Measurements from ENCODE around the gene NDUFAF2. TPM values are rescaled to one million over a fixed set of nuclear protein-coding genes. Genes with fewer than 3 reads are reported as not detected.

The NDUFAF2 gene
- total RNA-seq, 1 experiment from 2014 or later, result 120 TPM

DNA sequence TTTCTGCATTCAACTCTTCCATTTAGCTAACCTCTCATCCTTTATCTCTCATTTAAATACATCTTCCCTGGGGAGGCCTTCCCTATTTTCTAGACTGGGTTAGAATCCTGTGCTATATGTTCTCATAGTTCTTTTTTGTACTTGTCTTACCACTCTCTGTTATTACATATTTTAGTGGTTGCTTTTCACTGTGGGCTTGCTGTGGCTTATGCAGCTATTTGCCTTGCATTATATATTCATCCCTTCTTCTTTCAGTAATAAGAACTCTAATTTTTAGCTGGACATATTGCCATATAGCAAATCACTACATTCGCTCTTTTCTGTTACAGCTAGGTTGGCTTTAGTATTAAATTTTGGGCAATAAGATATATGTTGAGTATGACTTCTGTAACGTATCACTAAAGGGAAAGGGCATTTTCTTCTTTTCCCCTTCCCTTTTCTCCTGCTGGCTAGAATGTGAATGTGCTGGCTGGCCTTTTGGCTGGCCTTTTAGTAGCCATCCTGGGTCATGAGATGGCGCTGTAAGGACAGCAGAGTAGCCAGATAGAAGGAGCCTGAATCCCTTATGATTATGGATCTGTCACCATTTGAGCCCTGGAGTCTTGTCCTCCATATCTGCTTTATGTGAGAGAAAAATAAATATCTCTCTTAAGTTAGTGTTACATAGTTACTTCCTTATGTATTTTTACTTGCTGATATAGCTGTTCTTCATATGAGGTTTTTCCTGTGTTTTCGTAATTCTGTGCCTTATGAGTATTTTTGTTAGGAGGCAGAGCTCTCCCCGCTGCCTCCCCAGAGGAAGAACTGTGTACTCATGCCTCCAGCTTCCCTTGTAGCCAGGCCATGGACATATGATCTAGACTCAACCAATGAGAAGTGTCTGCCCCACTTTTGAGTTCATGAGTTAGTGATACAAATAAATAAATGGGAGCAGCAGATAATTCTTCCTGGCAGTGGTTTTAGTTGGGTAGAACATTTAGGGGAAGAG lies 65.8 kb downstream of the NDUFAF2 start:
- intact Hi-C loops (cut with micrococcal nuclease), result no loop called here
- TF ChIP-seq, protein P1, sequence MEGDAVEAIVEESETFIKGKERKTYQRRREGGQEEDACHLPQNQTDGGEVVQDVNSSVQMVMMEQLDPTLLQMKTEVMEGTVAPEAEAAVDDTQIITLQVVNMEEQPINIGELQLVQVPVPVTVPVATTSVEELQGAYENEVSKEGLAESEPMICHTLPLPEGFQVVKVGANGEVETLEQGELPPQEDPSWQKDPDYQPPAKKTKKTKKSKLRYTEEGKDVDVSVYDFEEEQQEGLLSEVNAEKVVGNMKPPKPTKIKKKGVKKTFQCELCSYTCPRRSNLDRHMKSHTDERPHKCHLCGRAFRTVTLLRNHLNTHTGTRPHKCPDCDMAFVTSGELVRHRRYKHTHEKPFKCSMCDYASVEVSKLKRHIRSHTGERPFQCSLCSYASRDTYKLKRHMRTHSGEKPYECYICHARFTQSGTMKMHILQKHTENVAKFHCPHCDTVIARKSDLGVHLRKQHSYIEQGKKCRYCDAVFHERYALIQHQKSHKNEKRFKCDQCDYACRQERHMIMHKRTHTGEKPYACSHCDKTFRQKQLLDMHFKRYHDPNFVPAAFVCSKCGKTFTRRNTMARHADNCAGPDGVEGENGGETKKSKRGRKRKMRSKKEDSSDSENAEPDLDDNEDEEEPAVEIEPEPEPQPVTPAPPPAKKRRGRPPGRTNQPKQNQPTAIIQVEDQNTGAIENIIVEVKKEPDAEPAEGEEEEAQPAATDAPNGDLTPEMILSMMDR (IDR thresholded peaks at IDR 0.05; ENCODE audit: unreplicated experiment), result no peak
- Mint-ChIP-seq H3K27ac (ENCODE audit: low read depth, unreplicated experiment) (no peak overlapping the region), H3K4me1 (ENCODE audit: insufficient read depth, unreplicated experiment) (no peaks in the 10 kb centered on the region), H3K9me3 (ENCODE audit: unreplicated experiment) (no peaks in the 10 kb centered on the region), H3K27me3 (ENCODE audit: insufficient read depth, unreplicated experiment) (no peaks in the 10 kb centered on the region), H3K4me3 (ENCODE audit: unreplicated experiment) (no peak overlapping the region), H3K36me3 (ENCODE audit: insufficient read depth, unreplicated experiment) (no peaks in the 10 kb centered on the region)
- ChIA-PET POLR2A (interaction anchor here (1.9 kb wide), 1 partner anchor 9 kb away, joined by 5 read pairs; no protein-coding TSS in a partner anchor), CTCF (interaction anchor here (0.5 to 2.0 kb wide), 8 partner anchors 12 to 1241 kb away, joined by 3 to 5 read pairs (median 3); no protein-coding TSS in a partner anchor)
- no TSS peak for BruUV-seq (replicated peaks)
- DNase-seq (ENCODE audit: unreplicated experiment), result peak; percentile 35

DNA sequence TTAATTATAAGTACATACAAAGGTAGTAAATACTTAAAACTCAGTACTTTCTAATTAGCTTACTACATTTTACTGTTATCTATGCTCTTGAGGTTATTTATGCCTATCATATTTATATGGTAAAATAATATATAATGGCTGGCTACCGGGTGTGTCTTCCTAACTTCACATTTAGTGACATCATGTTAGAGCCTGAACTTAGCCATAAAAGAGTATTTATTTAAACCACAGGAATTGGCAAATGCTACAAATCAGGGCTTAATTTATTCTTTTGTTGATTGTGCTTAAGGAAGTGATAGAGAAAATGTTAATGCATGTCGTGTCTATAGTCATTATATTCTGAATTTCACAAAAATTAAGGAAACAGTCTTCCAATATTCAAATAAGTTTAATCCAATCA lies 73.1 kb downstream of the NDUFAF2 start:
- Mint-ChIP-seq H3K4me1 (ENCODE audit: insufficient read depth, unreplicated experiment) (peaks cover 26% of the 10 kb centered on the region), H3K9me3 (ENCODE audit: unreplicated experiment) (no peaks in the 10 kb centered on the region), H3K4me3 (ENCODE audit: unreplicated experiment) (no peak overlapping the region), H3K36me3 (ENCODE audit: insufficient read depth, unreplicated experiment) (peaks cover 6% of the 10 kb centered on the region), H3K27me3 (ENCODE audit: insufficient read depth, unreplicated experiment) (no peaks in the 10 kb centered on the region), H3K27ac (ENCODE audit: low read depth, unreplicated experiment) (no peak overlapping the region)
- ChIA-PET CTCF (interaction anchor here (1.1 kb wide), 1 partner anchor 34 kb away, joined by 3 read pairs; no protein-coding TSS in a partner anchor), POLR2A (no interaction called here)
- no TSS peak for BruUV-seq (replicated peaks)
- intact Hi-C loops (cut with micrococcal nuclease), result no loop called here
- DNase-seq (ENCODE audit: unreplicated experiment), result no peak
- TF ChIP-seq, protein P1 (IDR thresholded peaks at IDR 0.05; ENCODE audit: unreplicated experiment), result no peak

DNA sequence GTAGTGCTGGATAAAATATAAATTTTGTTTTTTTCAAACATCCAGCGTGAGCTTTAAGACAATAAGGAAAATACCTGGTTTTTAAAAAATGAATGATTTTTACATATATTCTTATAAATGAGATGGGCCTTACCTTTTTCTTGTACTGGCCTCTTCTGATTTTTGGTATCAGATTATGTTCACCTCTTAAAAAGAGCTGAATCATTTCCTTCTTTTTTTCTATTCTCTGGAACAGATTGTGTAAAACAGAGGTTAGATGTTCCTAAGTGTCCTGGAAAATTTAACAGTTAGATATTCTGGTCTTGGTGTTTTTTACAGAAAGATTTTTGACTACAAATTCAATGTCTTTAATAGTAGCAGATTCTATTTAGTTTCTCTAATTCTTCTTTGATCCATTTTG lies 74.6 kb downstream of the NDUFAF2 start:
- Mint-ChIP-seq H3K36me3 (ENCODE audit: insufficient read depth, unreplicated experiment) (peaks cover 6% of the 10 kb centered on the region), H3K9me3 (ENCODE audit: unreplicated experiment) (no peaks in the 10 kb centered on the region), H3K4me3 (ENCODE audit: unreplicated experiment) (no peak overlapping the region), H3K27me3 (ENCODE audit: insufficient read depth, unreplicated experiment) (no peaks in the 10 kb centered on the region), H3K4me1 (ENCODE audit: insufficient read depth, unreplicated experiment) (peaks cover 32% of the 10 kb centered on the region), H3K27ac (ENCODE audit: low read depth, unreplicated experiment) (peak overlapping the region; percentile 75)
- ChIA-PET POLR2A (interaction anchor here (0.7 to 1.9 kb wide), 4 partner anchors 9 to 1217 kb away, joined by 3 to 5 read pairs (median 4); no protein-coding TSS in a partner anchor), CTCF (interaction anchor here (0.7 kb wide), 1 partner anchor 336 kb away, joined by 4 read pairs; no protein-coding TSS in a partner anchor)
- TF ChIP-seq, protein P1 (IDR thresholded peaks at IDR 0.05; ENCODE audit: unreplicated experiment), result no peak
- no TSS peak for BruUV-seq (replicated peaks)
- no peak for DNase-seq (ENCODE audit: unreplicated experiment)
- intact Hi-C loops (cut with micrococcal nuclease), result no loop called here

DNA sequence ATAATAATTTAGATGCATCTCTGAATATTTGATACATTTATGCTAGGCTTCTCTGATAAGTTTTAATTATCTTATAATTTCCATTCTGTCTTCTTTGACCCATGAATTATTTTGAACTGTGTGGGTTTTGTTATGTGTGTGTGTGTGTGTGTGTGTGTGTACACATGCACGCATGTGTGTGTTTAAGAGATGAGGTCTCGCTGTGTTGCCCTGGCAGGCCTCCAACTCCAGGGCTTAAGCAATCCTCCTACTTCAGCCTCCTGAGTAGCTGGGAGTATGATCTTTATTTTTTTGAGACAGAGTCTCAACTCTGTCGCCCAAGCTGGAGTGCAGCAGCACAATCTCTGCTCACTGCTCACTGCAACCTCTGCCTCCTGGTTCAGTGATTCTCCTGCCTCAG lies 75.4 kb downstream of the NDUFAF2 start:
- Mint-ChIP-seq H3K4me3 (ENCODE audit: unreplicated experiment) (no peak overlapping the region), H3K9me3 (ENCODE audit: unreplicated experiment) (no peaks in the 10 kb centered on the region), H3K36me3 (ENCODE audit: insufficient read depth, unreplicated experiment) (peaks cover 6% of the 10 kb centered on the region), H3K4me1 (ENCODE audit: insufficient read depth, unreplicated experiment) (peaks cover 36% of the 10 kb centered on the region), H3K27me3 (ENCODE audit: insufficient read depth, unreplicated experiment) (no peaks in the 10 kb centered on the region), H3K27ac (ENCODE audit: low read depth, unreplicated experiment) (peak overlapping the region; percentile 75)
- DNase-seq (ENCODE audit: unreplicated experiment), result peak; percentile 89
- ChIA-PET POLR2A (interaction anchor here (1.1 to 1.9 kb wide), 3 partner anchors 10 to 75 kb away, joined by 3 to 5 read pairs (median 3); no protein-coding TSS in a partner anchor), CTCF (interaction anchor here (0.6 kb wide), 1 partner anchor 19 kb away, joined by 3 read pairs; no protein-coding TSS in a partner anchor)
- intact Hi-C loops (cut with micrococcal nuclease), result no loop called here
- TF ChIP-seq, protein P1 (IDR thresholded peaks at IDR 0.05; ENCODE audit: unreplicated experiment), result no peak
- BruUV-seq (replicated peaks), result no TSS peak
